A549 (cell line): ENCODE results near the gene GPATCH3.

Experiments used
- BHLHE40 ChIP-seq: IDR thresholded peaks from 2 replicates; pipeline ENCODE4 v1.6.1; 2012; ENCODE audit warnings: low read depth, low read length, inconsistent platforms
- EHF ChIP-seq: fragments of 250-450 bp; sonication (Bioruptor Pico); IDR thresholded peaks from 2 replicates; pipeline ENCODE4 v1.5.0; 2020; ENCODE audit warnings: mild to moderate bottlenecking
- EP300 ChIP-seq, 2 experiments: fragments of >200 bp; sonication (Bioruptor Twin); formaldehyde crosslinking; IDR thresholded peaks; 2 replicates in 1 of 2; 3 replicates in 1 of 2; pipeline ENCODE4 v1.6.1; 2016 to 2017
- HOXA7 ChIP-seq: fragments of 250-450 bp; sonication (Bioruptor Pico); IDR thresholded peaks from 2 replicates; pipeline ENCODE4 v1.5.0; 2020; ENCODE audit warnings: mild to moderate bottlenecking, moderate library complexity
- MAZ ChIP-seq: fragments of 150-350 bp; IDR thresholded peaks from 2 replicates; pipeline ENCODE4 v1.6.1; 2014; ENCODE audit warnings: antibody characterized with exemption, low read depth, low read length, borderline replicate concordance
- NR3C1 ChIP-seq: fragments of >200 bp; sonication (Bioruptor Twin); formaldehyde crosslinking; IDR thresholded peaks from 3 replicates; pipeline ENCODE4 v1.6.1; 2017
- POLR2A ChIP-seq: IDR thresholded peaks from 2 replicates; pipeline ENCODE4 v1.6.1; 2012; ENCODE audit warnings: mild to moderate bottlenecking, low read length
- POLR2AphosphoS2 ChIP-seq: conservative IDR thresholded peaks from 2 replicates; pipeline ENCODE4 v1.6.1; 2012; ENCODE audit warnings: low read length, improper control_type of control experiment, inconsistent platforms
- USF2 ChIP-seq: fragments of 450-650 bp; IDR thresholded peaks from 2 replicates; pipeline ENCODE4 v1.6.1; 2014; ENCODE audit warnings: antibody characterized with exemption
- ZSCAN20 ChIP-seq: fragments of 250-450 bp; sonication (Bioruptor Pico); IDR thresholded peaks from 2 replicates; pipeline ENCODE4 v1.8.0; 2022; ENCODE audit warnings: mild to moderate bottlenecking, moderate library complexity
- TF ChIP-seq, protein P1 (sequence below): fragments of >200 bp; sonication (Bioruptor Twin); formaldehyde crosslinking; IDR thresholded peaks from 3 replicates; pipeline ENCODE4 v1.5.1; 2016

GRCh38 chr1:26879793-26880192 is 20.5 kb downstream of the GPATCH3 start:
- TF ChIP-seq EHF (CRISPR knock-in tag) (no peak), NR3C1 (no peak), EP300 (IDR thresholded peaks at IDR 0.05) (no peak), POLR2AphosphoS2 (no peak), ZSCAN20 (CRISPR knock-in tag) (no peak), HOXA7 (CRISPR knock-in tag) (no peak), POLR2A (no peak), BHLHE40 (no peak), MAZ (no peak), USF2 (no peak)
- TF ChIP-seq, protein P1, sequence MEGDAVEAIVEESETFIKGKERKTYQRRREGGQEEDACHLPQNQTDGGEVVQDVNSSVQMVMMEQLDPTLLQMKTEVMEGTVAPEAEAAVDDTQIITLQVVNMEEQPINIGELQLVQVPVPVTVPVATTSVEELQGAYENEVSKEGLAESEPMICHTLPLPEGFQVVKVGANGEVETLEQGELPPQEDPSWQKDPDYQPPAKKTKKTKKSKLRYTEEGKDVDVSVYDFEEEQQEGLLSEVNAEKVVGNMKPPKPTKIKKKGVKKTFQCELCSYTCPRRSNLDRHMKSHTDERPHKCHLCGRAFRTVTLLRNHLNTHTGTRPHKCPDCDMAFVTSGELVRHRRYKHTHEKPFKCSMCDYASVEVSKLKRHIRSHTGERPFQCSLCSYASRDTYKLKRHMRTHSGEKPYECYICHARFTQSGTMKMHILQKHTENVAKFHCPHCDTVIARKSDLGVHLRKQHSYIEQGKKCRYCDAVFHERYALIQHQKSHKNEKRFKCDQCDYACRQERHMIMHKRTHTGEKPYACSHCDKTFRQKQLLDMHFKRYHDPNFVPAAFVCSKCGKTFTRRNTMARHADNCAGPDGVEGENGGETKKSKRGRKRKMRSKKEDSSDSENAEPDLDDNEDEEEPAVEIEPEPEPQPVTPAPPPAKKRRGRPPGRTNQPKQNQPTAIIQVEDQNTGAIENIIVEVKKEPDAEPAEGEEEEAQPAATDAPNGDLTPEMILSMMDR = no peak
